ENCODE data around the gene COL23A1. TPM values are rescaled to one million over a fixed set of nuclear protein-coding genes. Genes with fewer than 3 reads are reported as not detected.

Gene COL23A1
- total RNA-seq, 1 experiment from 2014 or later, result 15.0 TPM

GRCh38 chr5:178304761-178305645 is 285.2 kb downstream of the COL23A1 start:
- H3K9me3 Mint-ChIP-seq, result peaks cover 8% of the 10 kb centered on the region; the same call in 1 of the 2 replicates
- no peak for ATAC-seq
- peaks cover 2% of the 10 kb centered on the region; the same call in 1 of the 2 replicates for H3K36me3 Mint-ChIP-seq
- ChIA-PET POLR2A (no interaction called here), CTCF (interaction anchor here (0.7 to 1.2 kb wide), 2 partner anchors 21 to 34 kb away, joined by 3 to 4 read pairs; no protein-coding TSS in a partner anchor)
- H3K4me3 Mint-ChIP-seq, result no peak overlapping the region
- no peak for TF ChIP-seq USF2 (CRISPR knock-in tag; IDR thresholded peaks at IDR 0.05)
- no peak for TF ChIP-seq ATF3 (CRISPR knock-in tag; conservative IDR thresholded peaks at IDR 0.05)
- TF ChIP-seq NFATC4 (CRISPR knock-in tag; IDR thresholded peaks at IDR 0.05), result no peak
- no peak for TF ChIP-seq ELF4 (CRISPR knock-in tag; IDR thresholded peaks at IDR 0.05; ENCODE audit: low read depth)
- TF ChIP-seq ZBTB21 (CRISPR knock-in tag; IDR thresholded peaks at IDR 0.05; ENCODE audit: borderline replicate concordance), result no peak
- no peak for TF ChIP-seq MXD4 (CRISPR knock-in tag; IDR thresholded peaks at IDR 0.05; ENCODE audit: borderline replicate concordance)
- no peak for TF ChIP-seq ARID4B (CRISPR knock-in tag; IDR thresholded peaks at IDR 0.05; ENCODE audit: borderline replicate concordance)
- no peak for TF ChIP-seq KAT7 (CRISPR knock-in tag; IDR thresholded peaks at IDR 0.05; ENCODE audit: borderline replicate concordance)
- no peak for TF ChIP-seq NR1H2 (CRISPR knock-in tag; IDR thresholded peaks at IDR 0.05)
- TF ChIP-seq SOX15 (CRISPR knock-in tag; IDR thresholded peaks at IDR 0.05), result no peak
- no peak for TF ChIP-seq PRRX2 (CRISPR knock-in tag; IDR thresholded peaks at IDR 0.05)
- no peak for TF ChIP-seq HMGA2 (CRISPR knock-in tag; IDR thresholded peaks at IDR 0.05)
- no peak for TF ChIP-seq ZBTB43 (CRISPR knock-in tag; IDR thresholded peaks at IDR 0.05)
- TF ChIP-seq ZNF219 (CRISPR knock-in tag; IDR thresholded peaks at IDR 0.05; ENCODE audit: borderline replicate concordance), result no peak
- no peak for TF ChIP-seq ZNF532 (CRISPR knock-in tag; IDR thresholded peaks at IDR 0.05; ENCODE audit: borderline replicate concordance)
- no peak for TF ChIP-seq ZNF317 (CRISPR knock-in tag; IDR thresholded peaks at IDR 0.05; ENCODE audit: borderline replicate concordance, low read depth)
- TF ChIP-seq SMAD3 (CRISPR knock-in tag; IDR thresholded peaks at IDR 0.05; ENCODE audit: borderline replicate concordance), result no peak
- no peak for TF ChIP-seq ERG (CRISPR knock-in tag; IDR thresholded peaks at IDR 0.05)
- no peak for TF ChIP-seq FOXP4 (CRISPR knock-in tag; IDR thresholded peaks at IDR 0.05)
- DNase-seq (ENCODE audit: low spot score), result peak; percentile 7
- H3K27ac Mint-ChIP-seq, result no peak overlapping the region
- no peaks in the 10 kb centered on the region; the same call in 1 of the 2 replicates for H3K27me3 Mint-ChIP-seq (ENCODE audit: low read depth)
- H3K4me1 Mint-ChIP-seq, result peaks cover 13% of the 10 kb centered on the region
